ENCODE measurements around the gene TRAPPC12. TPM values are rescaled to one million over a fixed set of nuclear protein-coding genes. Genes with fewer than 3 reads are reported as not detected.

TRAPPC12 gene
- total RNA-seq, 1 experiment from 2014 or later: 77.0 TPM

DNA sequence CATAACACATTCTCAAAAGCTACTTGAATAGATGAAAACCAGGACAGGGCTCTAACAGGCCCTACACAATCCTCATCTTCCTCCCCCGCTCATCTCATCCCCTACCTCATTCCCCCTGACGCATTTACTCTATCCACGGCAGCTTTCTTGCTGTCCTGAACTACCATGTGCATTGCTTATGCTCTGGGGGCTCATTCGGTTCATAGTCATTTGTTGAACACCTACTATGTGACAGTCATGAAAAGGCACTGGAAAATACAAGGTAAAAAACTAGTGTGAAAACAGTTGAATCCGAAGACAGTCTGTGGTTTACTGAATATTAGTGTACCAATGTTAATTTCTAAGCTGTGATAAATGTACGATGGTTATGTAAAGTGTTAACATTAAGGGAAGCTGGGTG lies 2.7 kb upstream of the TRAPPC12 start:
- CTCF ChIA-PET: interaction anchor here (0.7 kb wide), 1 partner anchor 90 kb away, joined by 3 read pairs; no protein-coding TSS in a partner anchor
- no TSS peak for BruUV-seq (replicated peaks)

DNA sequence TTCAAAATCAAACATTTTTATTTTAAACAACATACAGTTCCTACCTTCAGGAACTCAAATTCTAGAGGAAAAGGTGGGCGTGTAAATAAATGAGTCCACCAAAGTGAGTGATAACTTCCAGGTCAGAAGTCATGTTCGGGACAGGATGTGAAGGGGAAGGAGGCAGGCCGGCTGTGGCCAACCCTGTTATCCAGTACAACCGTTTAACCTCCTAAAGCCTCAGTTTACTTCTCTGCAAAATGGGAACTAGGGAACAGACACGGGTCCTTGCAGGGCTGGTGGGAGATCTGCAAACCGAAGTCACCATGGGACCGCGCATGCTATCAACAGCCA lies 2.2 kb upstream of the TRAPPC12 start:
- Mint-ChIP-seq H3K36me3 (ENCODE audit: insufficient read depth, unreplicated experiment) (peaks cover 42% of the 10 kb centered on the region), H3K27me3 (ENCODE audit: unreplicated experiment) (no peaks in the 10 kb centered on the region), H3K27ac (ENCODE audit: unreplicated experiment) (peak overlapping the region; percentile 86), H3K4me1 (ENCODE audit: low read depth, unreplicated experiment) (peaks cover 15% of the 10 kb centered on the region), H3K9me3 (ENCODE audit: low read depth, unreplicated experiment) (no peaks in the 10 kb centered on the region), H3K4me3 (ENCODE audit: low read depth, unreplicated experiment) (peak overlapping the region; percentile 96)
- TSS peak; percentile 63 for BruUV-seq (replicated peaks)
- TF ChIP-seq, protein P1, sequence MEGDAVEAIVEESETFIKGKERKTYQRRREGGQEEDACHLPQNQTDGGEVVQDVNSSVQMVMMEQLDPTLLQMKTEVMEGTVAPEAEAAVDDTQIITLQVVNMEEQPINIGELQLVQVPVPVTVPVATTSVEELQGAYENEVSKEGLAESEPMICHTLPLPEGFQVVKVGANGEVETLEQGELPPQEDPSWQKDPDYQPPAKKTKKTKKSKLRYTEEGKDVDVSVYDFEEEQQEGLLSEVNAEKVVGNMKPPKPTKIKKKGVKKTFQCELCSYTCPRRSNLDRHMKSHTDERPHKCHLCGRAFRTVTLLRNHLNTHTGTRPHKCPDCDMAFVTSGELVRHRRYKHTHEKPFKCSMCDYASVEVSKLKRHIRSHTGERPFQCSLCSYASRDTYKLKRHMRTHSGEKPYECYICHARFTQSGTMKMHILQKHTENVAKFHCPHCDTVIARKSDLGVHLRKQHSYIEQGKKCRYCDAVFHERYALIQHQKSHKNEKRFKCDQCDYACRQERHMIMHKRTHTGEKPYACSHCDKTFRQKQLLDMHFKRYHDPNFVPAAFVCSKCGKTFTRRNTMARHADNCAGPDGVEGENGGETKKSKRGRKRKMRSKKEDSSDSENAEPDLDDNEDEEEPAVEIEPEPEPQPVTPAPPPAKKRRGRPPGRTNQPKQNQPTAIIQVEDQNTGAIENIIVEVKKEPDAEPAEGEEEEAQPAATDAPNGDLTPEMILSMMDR (IDR thresholded peaks at IDR 0.05; ENCODE audit: unreplicated experiment): no peak
- CTCF ChIA-PET: interaction anchor here (0.7 kb wide), 1 partner anchor 91 kb away, joined by 3 read pairs; no protein-coding TSS in a partner anchor
- intact Hi-C loops (cut with micrococcal nuclease; ENCODE audit: unreplicated experiment): no loop called here
- DNase-seq: no peak

More for the DNA sequence above, 2.7 kb upstream of the TRAPPC12 start:
- Mint-ChIP-seq H3K9me3 (ENCODE audit: low read depth, unreplicated experiment) (no peaks in the 10 kb centered on the region), H3K4me3 (ENCODE audit: low read depth, unreplicated experiment) (peak overlapping the region; percentile 96), H3K4me1 (ENCODE audit: low read depth, unreplicated experiment) (peaks cover 13% of the 10 kb centered on the region), H3K36me3 (ENCODE audit: insufficient read depth, unreplicated experiment) (peaks cover 41% of the 10 kb centered on the region), H3K27ac (ENCODE audit: unreplicated experiment) (peak overlapping the region; percentile 86), H3K27me3 (ENCODE audit: unreplicated experiment) (no peaks in the 10 kb centered on the region)
- TF ChIP-seq, protein P1 (IDR thresholded peaks at IDR 0.05; ENCODE audit: unreplicated experiment): no peak
- no peak for DNase-seq
- intact Hi-C loops (cut with micrococcal nuclease; ENCODE audit: unreplicated experiment): no loop called here

DNA sequence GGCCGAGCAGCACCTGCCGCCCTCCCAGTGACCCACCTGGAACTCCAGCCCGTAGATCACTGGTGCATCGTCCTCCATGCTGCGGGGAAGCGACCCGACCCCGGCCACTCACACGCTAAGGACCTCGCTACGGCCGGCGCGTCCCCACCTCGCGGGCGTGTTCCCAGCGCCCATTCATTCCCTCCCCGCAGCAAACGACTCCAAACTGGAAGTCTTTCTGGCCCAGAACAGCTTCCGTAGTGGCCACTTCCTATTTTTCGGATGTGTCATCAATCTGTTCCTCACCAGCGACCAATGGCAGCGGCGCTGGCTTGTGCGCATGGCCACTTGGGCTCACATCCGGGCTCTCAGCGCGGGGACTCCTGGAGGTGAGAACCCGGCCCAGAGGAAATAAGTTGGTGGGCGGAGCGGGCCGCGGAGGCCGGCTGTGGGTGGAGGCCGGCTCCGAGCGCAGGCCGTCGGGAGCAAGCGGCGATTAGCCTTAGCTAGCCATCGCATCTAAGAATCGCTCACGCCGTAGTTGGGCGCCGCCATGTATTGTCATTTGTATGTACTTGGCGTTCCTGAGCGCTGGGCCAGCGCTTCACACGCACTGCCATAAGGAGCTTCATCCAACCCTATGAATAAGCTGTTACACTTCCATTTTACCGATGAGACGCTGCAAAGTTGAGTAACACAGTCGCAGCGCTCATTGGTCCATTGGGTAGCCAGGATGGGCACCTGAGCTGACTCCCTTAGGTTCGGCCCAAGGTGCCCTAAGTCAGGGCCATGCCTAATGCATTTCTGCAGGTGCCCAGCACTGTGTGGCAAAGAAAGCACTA lies 1.7 kb upstream of the TRAPPC12 start, which contains the start of gene EIPR1:
TSS of gene EIPR1 (minus strand) at position 207 of the 821 bp plus-strand sequence. CDS start at position 78, 129 bp downstream.
- intact Hi-C loops (cut with micrococcal nuclease; ENCODE audit: unreplicated experiment): loop anchor here (2.0 kb wide), 1 partner anchor 75 kb away; no protein-coding TSS in a partner anchor
- Mint-ChIP-seq H3K4me1 (ENCODE audit: low read depth, unreplicated experiment) (peaks cover 15% of the 10 kb centered on the region), H3K27ac (ENCODE audit: unreplicated experiment) (peak within 1 kb of the TSS; percentile 86), H3K4me3 (ENCODE audit: low read depth, unreplicated experiment) (peak within 1 kb of the TSS; percentile 96), H3K9me3 (ENCODE audit: low read depth, unreplicated experiment) (no peaks in the 10 kb centered on the region), H3K36me3 (ENCODE audit: insufficient read depth, unreplicated experiment) (peaks cover 42% of the 10 kb centered on the region), H3K27me3 (ENCODE audit: unreplicated experiment) (no peaks in the 10 kb centered on the region)
- CTCF ChIA-PET: interaction anchor here (0.6 kb wide), 1 partner anchor 18 kb away, joined by 5 read pairs; no protein-coding TSS in a partner anchor
- peak; percentile 96 for DNase-seq
- TF ChIP-seq, protein P1 (IDR thresholded peaks at IDR 0.05; ENCODE audit: unreplicated experiment): no peak
- no TSS peak for BruUV-seq (replicated peaks)

DNA sequence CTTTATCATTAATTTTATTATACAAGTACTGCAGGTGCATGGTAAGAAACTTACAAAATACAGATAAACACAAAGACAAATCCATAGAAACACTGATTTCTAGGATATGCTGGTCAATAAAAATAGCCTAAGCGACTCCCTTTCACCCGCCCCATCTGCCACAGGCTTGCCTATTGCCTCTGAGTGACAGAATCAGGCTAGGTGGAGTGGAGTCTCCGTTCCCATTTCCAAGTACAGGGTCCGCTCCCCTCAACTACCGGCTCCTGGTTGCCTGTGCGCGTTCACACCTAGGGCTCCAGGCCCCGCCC lies 201 bp upstream of the TRAPPC12 start:
- TF ChIP-seq, protein P1 (IDR thresholded peaks at IDR 0.05; ENCODE audit: unreplicated experiment): no peak
- intact Hi-C loops (cut with micrococcal nuclease; ENCODE audit: unreplicated experiment): loop anchor here (2.0 kb wide), 1 partner anchor 76 kb away; no protein-coding TSS in a partner anchor
- no peak for DNase-seq
- Mint-ChIP-seq H3K27ac (ENCODE audit: unreplicated experiment) (peak overlapping the region; percentile 92), H3K4me1 (ENCODE audit: low read depth, unreplicated experiment) (peaks cover 15% of the 10 kb centered on the region), H3K9me3 (ENCODE audit: low read depth, unreplicated experiment) (no peaks in the 10 kb centered on the region), H3K27me3 (ENCODE audit: unreplicated experiment) (no peaks in the 10 kb centered on the region), H3K36me3 (ENCODE audit: insufficient read depth, unreplicated experiment) (peaks cover 45% of the 10 kb centered on the region), H3K4me3 (ENCODE audit: low read depth, unreplicated experiment) (peak overlapping the region; percentile 96)
- CTCF ChIA-PET: interaction anchor here (1.0 kb wide), 1 partner anchor 23 kb away, joined by 4 read pairs; no protein-coding TSS in a partner anchor
- BruUV-seq (replicated peaks): no TSS peak
